ENCODE measurements around the gene FHL2. TPM values are rescaled to one million over a fixed set of nuclear protein-coding genes. Genes with fewer than 3 reads are reported as not detected.

Gene FHL2
- total and polyA plus RNA-seq, 9 of the 15 experiments (the other 6 are each of a cell fraction or from before 2014, with no cell fraction given) = 7.5 to 33.1 (median 23.9) TPM

DNA sequence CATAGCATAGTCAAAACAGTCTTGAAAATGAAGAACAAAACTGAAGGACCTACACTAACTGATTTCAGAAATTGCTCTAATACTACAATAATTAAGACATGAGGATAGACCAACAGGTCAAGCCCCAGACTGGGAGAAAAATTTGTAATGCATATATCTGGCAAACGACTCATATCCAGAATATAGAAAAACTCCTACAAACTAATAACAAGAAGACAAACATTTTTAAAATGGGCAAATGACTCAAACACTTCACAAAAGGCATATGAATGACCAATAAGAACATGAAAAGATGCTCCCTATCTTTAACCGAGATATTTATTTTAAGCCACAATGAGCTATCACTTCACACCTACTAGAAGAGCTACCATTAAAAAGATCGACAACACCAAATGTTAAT, 83.5 kb downstream of the FHL2 start:
- Histone ChIP-seq H3K9me3 (replicated peaks; ENCODE audit: control insufficient read depth, insufficient read depth, low read depth, low read length) (no peaks in the 10 kb centered on the region), H3K9me1 (ENCODE audit: control insufficient read depth, insufficient read depth, low read length) (no peaks in the 10 kb centered on the region), H3K79me2 (ENCODE audit: control insufficient read depth, insufficient read depth, low read length) (peaks cover 66% of the 10 kb centered on the region), H3K4me1 (replicated peaks in 1 of 2; ENCODE audit: control insufficient read depth in 2 of 2, insufficient read depth in 2 of 2, low read length in 2 of 2) (peaks cover 0 to 7% of the 10 kb centered on the region in 2 experiments; a peak in 2 of 5 replicates), H3K27ac (ENCODE audit: extremely low read depth, low read depth, low read length) (no peak overlapping the region), H3K4me3 (no peak overlapping the region), H3K27me3 (ENCODE audit: control insufficient read depth in 2 of 2, insufficient read depth in 2 of 2, low read length in 2 of 2) (no peaks in the 10 kb centered on the region), H2AFZ (ENCODE audit: low read depth, low read length) (no peak overlapping the region), H3K9ac (ENCODE audit: insufficient read depth in 1 of 2, low read depth in 2 of 2, low read length in 2 of 2) (no peak overlapping the region), H3K36me3 (ENCODE audit: control insufficient read depth, insufficient read depth, low read length) (no peaks in the 10 kb centered on the region), H3K4me2 (ENCODE audit: insufficient read depth, low read length) (no peak overlapping the region), H4K20me1 (replicated peaks; ENCODE audit: control insufficient read depth, insufficient read depth, low read length) (no peaks in the 10 kb centered on the region)
- no peak for FAIRE-seq
- intact Hi-C loops (cut with micrococcal nuclease) (no loop called here), in situ Hi-C loops (cut with MboI) (no loop called here)
- CTCF ChIA-PET (ENCODE audit: low intra/inter-chr PET ratio) = interaction anchor here (0.6 kb wide), 1 partner anchor 36 kb away, joined by 3 read pairs; no protein-coding TSS in a partner anchor
- POLR2A ChIA-PET = interaction anchor here (0.5 to 0.6 kb wide), 2 partner anchors 10 to 112 kb away, joined by 3 to 4 read pairs; no protein-coding TSS in a partner anchor
- no peak for ATAC-seq
- 74% methylated on average over 3 of the region's 3 CpGs for WGBS (ENCODE audit: insufficient coverage, low coverage, missing lambda C conversion rate)
- BruUV-seq (replicated peaks) = no TSS peak
- no peak for DNase-seq (ENCODE audit: extremely low read depth in 1 of 4, low spot score in 3 of 4)
- no peak for TF ChIP-seq STAT5A (IDR thresholded peaks at IDR 0.05; ENCODE audit: borderline replicate concordance, low read length)
- TF ChIP-seq SMARCB1 (IDR thresholded peaks at IDR 0.05; ENCODE audit: insufficient read length, low read depth) = no peak
- TF ChIP-seq, protein P1, sequence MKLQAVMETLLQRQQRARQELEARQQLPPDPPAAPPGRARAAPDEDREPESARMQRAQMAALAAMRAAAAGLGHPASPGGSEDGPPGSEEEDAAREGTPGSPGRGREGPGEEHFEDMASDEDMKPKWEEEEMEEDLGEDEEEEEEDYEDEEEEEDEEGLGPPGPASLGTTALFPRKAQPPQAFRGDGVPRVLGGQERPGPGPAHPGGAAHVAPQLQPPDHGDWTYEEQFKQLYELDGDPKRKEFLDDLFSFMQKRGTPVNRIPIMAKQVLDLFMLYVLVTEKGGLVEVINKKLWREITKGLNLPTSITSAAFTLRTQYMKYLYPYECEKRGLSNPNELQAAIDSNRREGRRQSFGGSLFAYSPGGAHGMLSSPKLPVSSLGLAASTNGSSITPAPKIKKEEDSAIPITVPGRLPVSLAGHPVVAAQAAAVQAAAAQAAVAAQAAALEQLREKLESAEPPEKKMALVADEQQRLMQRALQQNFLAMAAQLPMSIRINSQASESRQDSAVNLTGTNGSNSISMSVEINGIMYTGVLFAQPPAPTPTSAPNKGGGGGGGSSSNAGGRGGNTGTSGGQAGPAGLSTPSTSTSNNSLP (IDR thresholded peaks at IDR 0.05; ENCODE audit: borderline replicate concordance, low read depth, low read length) = no peak
- TF ChIP-seq, protein P2, sequence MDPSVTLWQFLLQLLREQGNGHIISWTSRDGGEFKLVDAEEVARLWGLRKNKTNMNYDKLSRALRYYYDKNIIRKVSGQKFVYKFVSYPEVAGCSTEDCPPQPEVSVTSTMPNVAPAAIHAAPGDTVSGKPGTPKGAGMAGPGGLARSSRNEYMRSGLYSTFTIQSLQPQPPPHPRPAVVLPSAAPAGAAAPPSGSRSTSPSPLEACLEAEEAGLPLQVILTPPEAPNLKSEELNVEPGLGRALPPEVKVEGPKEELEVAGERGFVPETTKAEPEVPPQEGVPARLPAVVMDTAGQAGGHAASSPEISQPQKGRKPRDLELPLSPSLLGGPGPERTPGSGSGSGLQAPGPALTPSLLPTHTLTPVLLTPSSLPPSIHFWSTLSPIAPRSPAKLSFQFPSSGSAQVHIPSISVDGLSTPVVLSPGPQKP (CRISPR knock-in tag; IDR thresholded peaks at IDR 0.05) = no peak
- TF ChIP-seq GABPB2 (CRISPR knock-in tag; conservative IDR thresholded peaks at IDR 0.05) = no peak
- TF ChIP-seq, protein P3, sequence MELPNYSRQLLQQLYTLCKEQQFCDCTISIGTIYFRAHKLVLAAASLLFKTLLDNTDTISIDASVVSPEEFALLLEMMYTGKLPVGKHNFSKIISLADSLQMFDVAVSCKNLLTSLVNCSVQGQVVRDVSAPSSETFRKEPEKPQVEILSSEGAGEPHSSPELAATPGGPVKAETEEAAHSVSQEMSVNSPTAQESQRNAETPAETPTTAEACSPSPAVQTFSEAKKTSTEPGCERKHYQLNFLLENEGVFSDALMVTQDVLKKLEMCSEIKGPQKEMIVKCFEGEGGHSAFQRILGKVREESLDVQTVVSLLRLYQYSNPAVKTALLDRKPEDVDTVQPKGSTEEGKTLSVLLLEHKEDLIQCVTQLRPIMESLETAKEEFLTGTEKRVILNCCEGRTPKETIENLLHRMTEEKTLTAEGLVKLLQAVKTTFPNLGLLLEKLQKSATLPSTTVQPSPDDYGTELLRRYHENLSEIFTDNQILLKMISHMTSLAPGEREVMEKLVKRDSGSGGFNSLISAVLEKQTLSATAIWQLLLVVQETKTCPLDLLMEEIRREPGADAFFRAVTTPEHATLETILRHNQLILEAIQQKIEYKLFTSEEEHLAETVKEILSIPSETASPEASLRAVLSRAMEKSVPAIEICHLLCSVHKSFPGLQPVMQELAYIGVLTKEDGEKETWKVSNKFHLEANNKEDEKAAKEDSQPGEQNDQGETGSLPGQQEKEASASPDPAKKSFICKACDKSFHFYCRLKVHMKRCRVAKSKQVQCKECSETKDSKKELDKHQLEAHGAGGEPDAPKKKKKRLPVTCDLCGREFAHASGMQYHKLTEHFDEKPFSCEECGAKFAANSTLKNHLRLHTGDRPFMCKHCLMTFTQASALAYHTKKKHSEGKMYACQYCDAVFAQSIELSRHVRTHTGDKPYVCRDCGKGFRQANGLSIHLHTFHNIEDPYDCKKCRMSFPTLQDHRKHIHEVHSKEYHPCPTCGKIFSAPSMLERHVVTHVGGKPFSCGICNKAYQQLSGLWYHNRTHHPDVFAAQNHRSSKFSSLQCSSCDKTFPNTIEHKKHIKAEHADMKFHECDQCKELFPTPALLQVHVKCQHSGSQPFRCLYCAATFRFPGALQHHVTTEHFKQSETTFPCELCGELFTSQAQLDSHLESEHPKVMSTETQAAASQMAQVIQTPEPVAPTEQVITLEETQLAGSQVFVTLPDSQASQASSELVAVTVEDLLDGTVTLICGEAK (IDR thresholded peaks at IDR 0.05) = no peak
- TF ChIP-seq, protein P3 (CRISPR knock-in tag; IDR thresholded peaks at IDR 0.05) = no peak
